Ovary (tissue), 3 donors: ENCODE results near the gene EVX2.

Experiments used
- CTCF ChIP-seq, 3 donors: fragments of 450-650 bp in 2 of 3; fragments of 200-600 bp in 1 of 3; IDR thresholded peaks; one replicate each; pipeline versions ENCODE4 v1.5.1 to v1.8.0; 2016 to 2022; ENCODE audit warnings: antibody characterized with exemption in 3 of 3, mild to moderate bottlenecking in 1 of 3
- EP300 ChIP-seq: sonication (generic); formaldehyde crosslinking; IDR thresholded peaks from one replicate; pipeline ENCODE4 v1.6.1; 2017; ENCODE audit warnings: antibody characterized with exemption
- POLR2A ChIP-seq: fragments of 450-650 bp; IDR thresholded peaks from one replicate; pipeline ENCODE4 v1.6.1; 2017; ENCODE audit warnings: antibody characterized with exemption, mild to moderate bottlenecking, moderate library complexity
- donor health status: DM: no; HTN: no; CAD: no.

- TF ChIP-seq CTCF (IDR thresholded peaks at IDR 0.05) (no peak), POLR2A (no peak), EP300 (no peak)
Observed at GRCh38 chr2:176099159-176099727, 15.5 kb upstream of the EVX2 start.
